Stimulated activated CD4-positive, alpha-beta T cell treated with anti-CD3 and anti-CD28 coated beads, Interleukin-4, amount 100 ng/mL, for 4 hours (primary cell): ENCODE data around the gene KIAA0753.

ENCODE experiments used
- DNase-seq, 2 experiments: peaks; one replicate each; pipeline ENCODE4 v3.0.0-alpha.2; 2020

KIAA0753 gene

DNA sequence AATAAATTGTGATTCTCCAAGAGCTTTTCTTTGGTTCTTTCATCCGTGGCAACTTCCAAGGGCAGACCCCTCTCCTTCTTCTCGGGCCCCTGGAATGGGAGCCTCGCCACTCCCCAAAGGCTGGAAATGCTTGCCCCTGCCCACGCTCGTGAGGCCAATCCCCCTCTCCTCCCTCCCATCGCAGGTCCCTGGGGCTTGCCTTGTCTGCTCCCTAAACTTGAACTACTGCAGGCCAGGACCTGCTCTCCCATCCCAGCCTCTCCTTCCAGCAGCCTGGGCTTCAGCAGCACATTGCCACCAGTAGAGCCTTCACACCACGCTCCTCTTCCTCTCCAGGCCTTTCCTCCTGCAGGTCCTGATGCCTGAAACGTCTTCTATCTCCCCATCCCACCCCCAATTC lies 95.2 kb downstream of the KIAA0753 start:
- no peak for DNase-seq

DNA sequence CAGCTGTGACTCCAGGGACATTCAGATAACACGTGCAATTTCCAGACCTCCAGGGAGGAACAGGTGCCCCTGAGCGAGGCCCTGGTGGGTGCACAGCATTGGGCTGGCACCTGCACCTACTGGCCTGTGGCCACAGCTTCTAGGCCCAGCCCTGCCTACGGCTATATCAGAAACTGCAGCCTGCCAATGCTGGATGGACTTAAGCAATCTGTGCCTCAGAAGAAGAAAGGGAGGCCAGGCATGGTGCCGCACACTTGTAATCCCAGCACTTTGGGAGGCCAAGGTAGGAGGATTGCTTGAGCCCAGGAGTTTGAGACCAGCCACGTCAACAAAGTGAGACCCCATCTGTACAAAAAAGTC lies 96.5 kb downstream of the KIAA0753 start:
- DNase-seq, result no peak

DNA sequence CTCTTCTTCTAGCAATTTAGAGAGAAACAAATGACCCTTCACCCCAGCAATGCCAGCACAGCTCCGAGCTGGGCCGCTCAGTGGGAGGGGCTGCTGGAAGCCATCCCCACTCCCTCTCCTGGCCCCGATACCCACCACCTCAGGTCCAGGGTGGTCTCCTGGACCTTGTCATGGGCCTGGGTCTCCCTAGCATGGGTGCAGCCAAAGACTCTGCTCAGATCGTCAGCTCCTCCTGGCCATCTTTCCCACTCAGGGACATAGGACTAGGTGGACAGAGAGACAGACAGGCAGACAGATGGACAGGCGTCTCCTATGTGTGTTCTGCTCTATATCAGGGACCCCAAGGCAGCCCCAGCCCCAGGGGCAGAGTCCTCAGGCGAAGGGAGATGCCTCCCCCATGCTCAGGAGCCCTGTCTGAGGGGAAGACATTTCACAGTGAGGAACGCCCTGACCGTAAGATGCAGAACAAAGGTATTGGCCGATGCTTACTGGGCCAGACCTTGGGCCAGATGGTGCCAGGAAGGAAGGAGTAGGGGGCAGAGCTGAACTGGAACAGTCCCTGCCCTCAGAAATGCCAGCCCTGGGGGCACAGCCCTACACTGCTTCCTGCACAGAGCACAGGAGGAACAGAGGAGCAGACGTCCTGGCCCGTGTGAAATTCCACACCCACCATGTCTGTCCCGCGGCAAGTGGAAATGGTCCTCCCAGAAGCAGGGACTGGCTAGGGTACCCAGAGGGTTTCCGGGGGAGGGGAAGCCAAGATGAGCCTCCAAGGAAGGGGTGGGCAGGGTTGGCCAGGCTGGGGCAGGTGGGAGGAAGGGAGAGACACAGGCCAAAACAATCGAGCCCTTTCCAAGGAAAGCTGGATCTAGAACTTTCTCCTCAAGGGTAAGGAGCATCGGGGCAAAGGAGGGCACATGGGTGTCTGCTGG lies 97.2 kb downstream of the KIAA0753 start:
- no peak for DNase-seq

DNA sequence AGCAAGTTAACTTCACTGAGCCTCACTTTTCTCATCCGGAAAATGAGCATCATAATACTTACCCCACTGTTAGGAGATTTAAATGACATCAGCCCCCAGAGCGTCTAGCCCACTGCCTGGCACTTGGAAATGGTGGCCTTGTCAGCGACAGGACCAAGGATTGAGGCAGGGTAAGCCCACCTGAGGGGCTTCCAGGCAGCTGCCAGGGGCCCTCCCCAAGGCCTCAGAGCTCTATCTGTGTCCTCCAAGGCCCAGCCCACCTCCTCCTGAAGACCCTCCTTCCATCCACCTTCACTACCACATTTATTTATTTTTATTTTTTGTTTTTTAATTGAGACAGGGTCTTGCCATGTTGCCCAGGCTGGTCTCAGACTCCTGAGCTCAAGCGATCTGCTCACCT lies 97.9 kb downstream of the KIAA0753 start:
- no peak for DNase-seq

- DNase-seq, result no peak
These were observed 98.6 kb downstream of the KIAA0753 start for GRCh38 chr17:6541886-6542285.

GRCh38 chr17:6539871-6540270 lies 100.6 kb downstream of the KIAA0753 start:
- DNase-seq, result no peak

- no peak for DNase-seq
These were observed 103.9 kb downstream of the KIAA0753 start for GRCh38 chr17:6536566-6537065.

DNA sequence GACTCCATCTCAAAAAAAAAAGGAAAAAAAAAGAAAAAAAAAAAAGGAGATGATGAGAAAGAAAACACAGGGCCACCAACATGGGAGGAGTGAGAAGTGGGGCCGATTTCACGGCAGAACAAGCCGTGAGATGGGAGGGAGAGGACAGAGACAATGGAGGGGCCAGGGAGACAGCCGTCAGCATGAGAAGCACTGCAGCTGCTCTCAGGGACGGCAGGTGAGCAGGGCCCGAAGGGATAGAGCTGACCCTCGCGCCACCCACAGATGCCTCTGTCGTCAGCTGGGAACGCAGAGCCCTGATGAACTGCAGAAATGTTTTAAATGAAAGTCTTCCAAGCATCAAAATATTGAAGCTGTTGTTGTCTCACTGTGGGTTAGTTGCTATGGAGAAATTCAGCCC lies 104.5 kb downstream of the KIAA0753 start:
- no peak for DNase-seq

GRCh38 chr17:6534846-6535514 lies 105.5 kb downstream of the KIAA0753 start:
- DNase-seq, result no peak

DNA sequence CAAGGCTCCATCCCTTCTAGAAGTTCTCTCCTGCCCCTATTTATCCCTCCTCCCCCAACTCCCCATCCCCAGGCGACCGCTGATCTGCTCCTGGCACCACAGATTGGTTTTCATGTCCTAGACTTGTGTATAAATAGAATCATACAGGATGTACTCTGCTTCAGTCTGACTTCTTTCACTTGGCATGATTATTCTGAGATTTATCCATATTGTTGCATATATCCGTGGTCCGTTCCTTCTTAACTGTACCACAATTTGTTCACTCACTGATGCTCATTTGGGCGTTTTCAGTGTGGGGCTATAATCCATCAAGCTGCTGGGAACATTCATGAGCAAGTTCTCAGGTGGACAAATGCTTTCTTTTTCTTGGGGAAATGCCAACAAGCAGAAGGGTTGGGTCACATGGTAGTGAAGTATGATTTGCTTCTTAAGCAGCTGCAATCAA lies 108.0 kb downstream of the KIAA0753 start:
- no peak for DNase-seq

DNA sequence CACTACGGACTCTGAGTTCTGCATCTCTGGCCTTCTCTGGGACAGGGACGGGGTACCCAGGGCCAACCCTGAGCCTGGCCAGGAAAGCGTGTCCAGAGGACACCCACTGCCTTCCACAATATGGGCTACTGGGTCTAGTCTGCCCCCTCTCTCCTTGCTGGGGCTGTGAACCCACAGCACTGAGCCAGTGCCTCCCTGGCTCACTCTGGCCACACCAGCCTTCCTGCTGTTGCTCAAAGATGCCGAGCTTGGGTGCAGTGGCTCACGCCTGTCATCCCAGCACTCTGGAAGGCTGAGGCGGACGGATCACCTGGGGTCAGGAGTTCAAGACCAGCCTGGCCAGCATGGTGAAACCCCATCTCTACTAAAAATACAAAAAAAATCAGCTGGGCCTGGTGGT lies 108.9 kb downstream of the KIAA0753 start:
- no peak for DNase-seq

DNA sequence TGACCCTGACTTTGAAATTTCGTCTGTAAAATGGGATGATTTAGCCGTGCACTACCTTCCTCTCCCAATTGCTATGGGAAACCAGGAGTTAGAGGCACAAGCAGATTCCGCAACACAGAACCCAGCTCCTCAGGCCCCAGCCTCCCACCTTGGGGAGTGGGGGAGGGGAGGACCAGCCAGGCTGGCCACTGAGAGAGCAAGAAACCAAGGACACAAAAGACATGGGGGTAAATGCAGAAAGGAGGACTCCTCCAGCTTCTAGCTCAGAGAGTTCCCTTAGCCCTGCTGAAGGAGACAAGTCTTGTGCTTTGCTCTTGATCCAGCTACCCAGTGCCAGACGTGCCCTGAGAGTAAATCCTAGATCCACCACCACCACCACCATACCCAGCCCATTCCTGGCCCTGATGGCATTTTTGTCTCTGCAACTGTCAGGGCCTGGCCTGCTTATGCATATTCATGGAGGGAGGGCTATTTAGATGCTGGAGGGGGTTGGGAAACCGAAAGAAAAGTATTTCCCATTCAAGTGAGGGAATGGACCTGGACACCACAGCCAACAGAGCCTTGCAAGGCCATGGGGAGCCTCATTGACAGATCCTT lies 110.1 kb downstream of the KIAA0753 start:
- no peak for DNase-seq

DNA sequence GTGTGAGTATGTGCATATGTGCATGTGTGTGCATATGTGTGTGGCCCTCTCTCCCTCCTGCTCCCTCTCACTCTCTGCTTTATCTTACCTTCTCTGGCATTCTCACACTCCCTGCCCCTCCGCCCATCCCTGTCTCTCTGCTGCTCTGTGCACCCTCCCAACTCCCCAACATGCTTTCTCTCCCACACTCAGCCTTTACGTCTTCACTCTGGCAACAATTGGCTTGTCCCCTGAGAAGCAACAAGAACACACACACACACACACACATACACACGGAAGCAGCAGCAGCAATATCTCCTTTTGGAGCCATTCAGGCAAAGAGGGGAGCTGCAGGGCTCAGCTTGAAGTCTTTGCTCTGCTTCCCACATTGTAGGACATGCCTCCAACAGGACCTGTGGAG lies 112.0 kb downstream of the KIAA0753 start:
- no peak for DNase-seq
